ENCODE results near the gene CDX1.

CDX1 gene

DNA sequence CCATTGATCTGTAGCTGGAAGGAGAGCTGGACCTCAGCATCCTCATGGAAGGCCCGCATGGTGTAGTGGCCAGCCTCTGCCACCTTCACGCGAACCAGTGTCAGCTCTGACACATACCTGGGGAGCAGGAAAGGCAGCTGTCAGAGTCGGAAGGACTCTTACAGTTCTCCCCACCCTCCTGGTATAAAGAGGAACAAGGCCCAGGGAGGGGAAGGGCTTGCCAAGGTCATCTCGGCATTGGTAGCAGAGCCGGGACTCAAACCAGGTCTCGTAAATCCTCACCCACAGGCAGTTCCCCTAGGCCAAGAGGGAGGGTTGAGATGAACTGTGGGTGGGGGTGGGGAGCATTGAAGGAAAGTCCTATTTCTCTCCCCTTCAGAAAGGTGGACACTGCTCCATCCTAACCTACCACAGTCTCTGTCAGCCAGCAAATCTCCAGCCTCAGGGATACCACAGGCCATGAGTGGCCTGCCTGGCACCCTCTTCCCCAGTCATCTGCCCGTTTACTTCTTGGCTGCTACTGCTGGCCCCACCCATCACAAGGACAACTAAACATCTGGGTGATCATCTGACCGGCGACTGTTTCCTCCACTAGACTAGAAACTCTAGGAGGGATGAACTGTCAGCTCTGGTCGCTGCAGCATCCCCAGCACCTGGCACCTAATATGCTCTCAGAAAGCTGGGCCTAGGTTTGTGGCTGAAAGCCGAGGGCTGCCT is 34.4 kb upstream of the CDX1 start:
- DNase-seq, result no peak

DNA sequence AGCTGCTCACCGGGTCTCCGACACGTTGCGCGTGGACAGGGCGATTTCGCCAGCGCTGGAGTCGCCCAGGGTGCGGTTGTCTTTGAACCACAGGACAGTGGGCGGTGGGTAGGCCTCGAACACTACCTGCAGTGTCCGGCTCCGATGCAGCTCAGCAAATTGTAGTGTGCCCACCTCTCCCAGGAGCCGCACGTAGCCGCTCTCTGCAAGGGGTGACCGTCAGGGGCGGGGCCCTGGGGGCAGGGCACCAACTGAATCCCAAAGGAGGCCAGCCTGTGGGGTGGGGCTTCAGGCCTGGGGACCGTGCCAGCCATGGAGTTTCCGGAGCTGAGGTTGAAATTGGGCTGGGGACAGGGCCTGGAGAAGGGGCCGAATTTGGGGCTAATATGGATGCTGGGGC is 33.8 kb upstream of the CDX1 start:
- no peak for DNase-seq

- DNase-seq, result no peak
Measured at GRCh38 chr5:150133581-150134197, 32.9 kb upstream of the CDX1 start.

DNA sequence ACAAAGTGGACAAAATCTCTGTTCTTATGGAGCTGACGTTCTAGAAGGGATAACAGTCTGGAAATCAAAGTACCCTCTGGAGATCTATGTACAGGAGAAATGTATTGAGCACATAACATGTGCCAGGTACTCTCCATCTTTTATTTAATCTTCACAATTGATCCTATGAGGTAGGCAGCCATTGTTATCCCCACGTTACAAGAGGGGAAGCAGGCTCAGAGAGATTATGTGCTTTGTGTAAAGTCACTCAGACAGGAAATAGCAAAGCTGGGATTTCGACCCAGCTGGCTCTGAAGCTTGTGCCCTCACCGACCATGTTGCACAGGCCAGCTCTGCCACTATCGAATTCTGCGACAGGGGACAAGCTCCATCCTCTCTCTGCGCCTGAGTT is 32.4 kb upstream of the CDX1 start:
- no peak for DNase-seq

DNA sequence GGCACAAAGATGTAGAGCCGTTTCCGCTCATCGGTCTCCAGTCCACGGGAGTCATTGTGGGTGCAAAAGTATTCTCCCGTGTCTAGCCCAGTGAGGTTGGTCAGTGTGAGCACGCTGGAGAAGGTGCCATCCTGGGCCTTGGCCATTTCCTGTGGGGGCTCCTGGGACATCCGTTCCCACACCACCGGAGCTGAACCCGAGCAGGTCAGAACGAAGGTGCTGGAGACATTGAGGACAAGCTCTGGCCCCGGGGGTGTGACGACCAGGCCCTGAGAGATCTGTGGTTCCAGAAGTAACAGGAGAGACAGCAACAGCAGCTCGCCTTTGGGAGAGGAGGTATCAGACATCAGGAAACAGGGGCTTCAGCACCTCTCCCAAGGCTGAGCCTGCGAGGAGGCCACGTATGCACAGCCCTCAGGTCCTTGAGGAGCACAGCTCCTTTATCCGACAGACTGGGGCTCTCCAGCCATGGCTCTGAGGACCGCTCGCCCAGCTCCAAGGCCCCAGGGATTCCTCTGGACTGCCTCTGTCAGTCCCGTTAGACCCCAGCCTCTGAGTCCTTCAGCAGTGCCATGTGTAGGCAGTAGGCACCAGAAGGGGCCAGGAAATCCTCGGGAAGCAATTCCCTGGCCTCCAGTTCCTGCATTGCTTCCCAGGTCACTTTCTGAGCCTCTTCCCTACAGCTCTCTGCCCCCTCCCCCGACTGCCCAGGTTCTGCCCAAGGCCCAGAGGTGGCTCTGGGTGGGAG is 30.8 kb upstream of the CDX1 start:
- DNase-seq, result no peak

DNA sequence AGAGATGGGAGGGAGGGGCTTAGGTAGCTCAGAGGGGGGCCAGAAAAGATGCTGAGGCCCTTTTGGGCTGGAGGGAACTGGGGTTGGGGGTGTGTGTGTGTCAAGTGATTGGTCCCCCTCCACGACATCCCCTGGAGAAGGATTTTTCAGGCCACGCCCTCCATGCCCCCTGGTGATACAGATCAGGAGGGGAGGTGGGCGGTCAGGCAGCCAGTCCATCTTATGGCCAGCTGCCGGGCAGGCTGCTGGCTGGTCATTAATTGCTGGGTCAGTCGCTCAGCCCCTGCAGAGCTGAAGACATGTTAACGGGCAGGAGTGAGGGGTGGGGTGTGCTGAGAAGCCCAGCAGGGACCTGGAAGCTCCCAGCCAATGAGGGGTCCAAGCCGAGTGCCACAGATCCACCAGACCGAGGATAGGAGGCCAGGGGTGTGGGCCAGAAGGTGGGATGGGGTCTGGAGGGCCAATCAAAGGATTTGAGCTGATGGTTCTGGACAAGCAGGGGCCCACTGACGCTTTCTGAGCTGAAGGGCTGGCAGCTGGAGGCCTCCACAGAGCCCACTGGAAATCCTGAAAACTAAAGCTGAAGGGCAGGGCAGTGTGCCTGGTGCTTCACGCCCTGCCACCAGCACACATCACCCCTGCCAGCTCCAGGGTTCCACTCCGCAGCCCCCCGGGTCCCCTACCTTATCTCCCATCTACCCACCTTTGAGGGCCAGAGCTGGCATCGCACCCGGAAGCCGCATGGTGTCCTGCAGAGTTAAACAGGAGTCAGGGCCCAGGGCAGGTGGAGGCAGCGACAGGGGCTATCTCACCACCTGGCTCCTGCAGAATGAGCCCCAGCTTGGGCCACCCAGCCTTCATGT is 30.0 kb upstream of the CDX1 start:
- no peak for DNase-seq

DNA sequence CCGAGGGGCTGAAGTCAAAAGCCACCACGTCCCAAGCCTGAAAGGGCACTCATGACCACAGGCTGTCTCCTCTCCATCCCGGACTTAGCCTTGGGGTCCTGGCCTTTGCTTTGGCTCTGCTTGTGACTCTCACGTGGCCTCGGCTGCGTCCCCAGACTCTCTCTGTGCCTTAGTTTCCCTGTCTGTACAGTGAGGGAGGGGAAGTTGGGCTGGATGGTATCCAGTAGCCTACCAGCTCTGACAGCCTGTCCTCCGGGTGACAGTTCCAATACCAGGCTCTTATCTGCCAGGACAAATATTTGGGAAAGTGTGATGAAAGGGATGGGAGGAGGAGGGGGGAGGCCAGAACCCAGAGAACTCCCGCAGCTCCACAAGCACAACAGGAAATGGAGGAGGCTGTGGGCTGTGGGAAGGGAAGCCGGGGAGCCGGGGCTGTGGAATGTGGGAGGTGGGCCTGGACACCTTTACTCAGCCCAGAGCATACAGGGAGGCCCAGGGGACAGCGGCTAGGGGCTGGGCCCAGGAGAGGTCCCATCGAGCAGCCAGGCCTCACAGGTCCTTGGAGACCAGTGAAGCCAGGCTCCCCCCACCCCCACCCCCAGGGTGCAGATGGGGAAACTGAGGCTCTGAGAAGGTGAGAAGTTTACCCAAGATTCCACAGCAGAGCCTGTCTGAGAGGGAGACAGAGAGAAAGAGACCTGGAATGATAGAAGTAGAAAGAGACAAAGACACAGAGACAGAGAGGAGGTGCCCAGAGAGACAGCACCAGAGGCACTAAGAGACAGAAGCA is 29.2 kb upstream of the CDX1 start:
- DNase-seq, result no peak

GRCh38 chr5:150137997-150138396 is 28.6 kb upstream of the CDX1 start:
- DNase-seq, result no peak

DNA sequence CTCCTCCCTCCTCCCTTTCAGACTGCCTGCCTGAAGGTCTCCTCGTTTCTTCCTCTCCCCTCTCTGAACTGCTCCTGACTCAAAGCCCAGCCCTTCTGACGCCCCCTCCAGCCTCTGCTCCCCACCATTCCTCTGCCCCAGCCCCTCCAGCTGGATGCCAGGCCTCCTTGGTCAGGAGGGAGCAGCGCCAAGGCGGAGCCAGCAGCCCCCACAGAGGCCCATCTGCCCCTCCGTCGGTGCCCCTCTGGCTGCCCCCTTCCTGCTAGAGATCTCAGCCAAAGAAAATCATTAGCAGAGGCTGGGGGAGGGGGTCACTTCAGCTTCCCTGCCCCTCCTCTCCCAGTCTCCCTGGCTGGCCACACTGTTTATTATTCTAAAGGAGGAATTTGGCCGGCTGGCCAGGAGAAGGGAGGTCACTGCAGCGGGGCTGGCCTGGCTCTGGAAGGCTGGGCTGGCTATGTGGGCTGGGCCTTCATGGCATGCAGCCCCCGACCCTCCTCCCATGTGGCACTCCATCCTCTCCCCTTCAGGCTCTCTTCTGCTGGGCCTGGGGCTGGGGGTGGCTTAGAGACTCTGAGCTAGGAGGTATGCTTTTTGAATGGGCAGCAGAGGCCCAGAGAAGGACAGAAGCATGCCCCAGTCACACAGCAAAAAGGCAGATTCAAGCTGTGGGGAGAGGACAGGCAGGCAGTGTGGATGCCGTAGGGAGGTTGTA is 27.9 kb upstream of the CDX1 start:
- no peak for DNase-seq

DNA sequence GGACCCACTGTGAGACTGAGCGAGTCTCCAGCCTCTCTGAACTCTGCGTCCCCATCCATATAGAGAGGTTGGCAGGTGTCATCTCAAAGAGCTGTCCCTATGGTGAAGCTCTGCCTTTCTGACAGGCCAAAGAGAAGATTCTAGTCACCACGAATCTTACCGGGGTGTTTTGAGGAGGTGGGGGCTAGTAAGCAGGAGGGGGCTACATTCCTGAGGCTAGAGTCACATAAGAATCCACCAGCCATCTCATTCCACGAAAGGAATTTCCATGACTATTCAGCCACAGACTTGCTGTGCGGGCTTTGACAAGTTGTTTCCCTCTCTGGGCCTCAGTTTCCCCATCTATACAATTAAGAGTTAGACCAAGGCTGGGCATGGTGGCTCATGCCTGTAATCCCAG is 27.2 kb upstream of the CDX1 start:
- no peak for DNase-seq

GRCh38 chr5:150140830-150141229 is 25.7 kb upstream of the CDX1 start:
- DNase-seq, result no peak

- DNase-seq, result no peak
Measured at GRCh38 chr5:150141544-150142184, 24.9 kb upstream of the CDX1 start.

DNA sequence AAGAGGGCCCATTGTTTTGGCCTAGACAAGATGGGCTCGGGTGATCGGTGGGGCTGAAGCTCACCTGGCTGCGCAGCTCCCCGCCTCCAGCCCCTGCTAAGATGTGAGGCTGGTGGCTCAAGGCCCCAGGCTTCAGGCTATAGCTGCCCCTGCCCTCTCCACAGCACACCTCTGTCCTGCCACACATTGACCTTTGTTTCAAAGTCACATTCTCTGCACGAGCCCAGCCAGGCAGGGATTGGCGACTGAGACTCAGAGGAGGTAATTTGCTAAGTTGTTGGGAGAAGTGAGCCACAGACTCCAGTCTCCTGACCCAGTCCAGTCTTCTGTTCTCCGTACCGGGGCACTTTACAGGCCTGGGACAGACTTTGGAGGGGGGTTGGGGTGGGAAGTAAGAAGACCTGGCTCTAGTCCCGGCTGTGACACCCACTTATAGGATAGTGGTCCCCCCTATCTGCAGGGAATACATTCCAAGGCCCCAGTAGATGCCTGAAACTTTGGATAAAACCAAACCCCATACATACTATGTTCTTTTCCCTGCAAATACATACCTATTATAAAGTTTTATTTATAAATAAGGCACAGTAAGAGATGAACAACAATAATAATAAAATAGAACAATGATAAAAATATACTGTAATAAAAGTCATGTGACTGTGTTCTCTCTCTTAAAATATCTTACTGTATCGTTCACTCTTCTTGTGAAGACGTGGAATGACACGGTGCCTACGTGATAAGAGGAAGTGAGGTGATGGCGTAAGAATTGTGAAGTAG is 24.2 kb upstream of the CDX1 start:
- peak; percentile 31 for DNase-seq

- no peak for DNase-seq
Measured at GRCh38 chr5:150142959-150143349, 23.6 kb upstream of the CDX1 start.

DNA sequence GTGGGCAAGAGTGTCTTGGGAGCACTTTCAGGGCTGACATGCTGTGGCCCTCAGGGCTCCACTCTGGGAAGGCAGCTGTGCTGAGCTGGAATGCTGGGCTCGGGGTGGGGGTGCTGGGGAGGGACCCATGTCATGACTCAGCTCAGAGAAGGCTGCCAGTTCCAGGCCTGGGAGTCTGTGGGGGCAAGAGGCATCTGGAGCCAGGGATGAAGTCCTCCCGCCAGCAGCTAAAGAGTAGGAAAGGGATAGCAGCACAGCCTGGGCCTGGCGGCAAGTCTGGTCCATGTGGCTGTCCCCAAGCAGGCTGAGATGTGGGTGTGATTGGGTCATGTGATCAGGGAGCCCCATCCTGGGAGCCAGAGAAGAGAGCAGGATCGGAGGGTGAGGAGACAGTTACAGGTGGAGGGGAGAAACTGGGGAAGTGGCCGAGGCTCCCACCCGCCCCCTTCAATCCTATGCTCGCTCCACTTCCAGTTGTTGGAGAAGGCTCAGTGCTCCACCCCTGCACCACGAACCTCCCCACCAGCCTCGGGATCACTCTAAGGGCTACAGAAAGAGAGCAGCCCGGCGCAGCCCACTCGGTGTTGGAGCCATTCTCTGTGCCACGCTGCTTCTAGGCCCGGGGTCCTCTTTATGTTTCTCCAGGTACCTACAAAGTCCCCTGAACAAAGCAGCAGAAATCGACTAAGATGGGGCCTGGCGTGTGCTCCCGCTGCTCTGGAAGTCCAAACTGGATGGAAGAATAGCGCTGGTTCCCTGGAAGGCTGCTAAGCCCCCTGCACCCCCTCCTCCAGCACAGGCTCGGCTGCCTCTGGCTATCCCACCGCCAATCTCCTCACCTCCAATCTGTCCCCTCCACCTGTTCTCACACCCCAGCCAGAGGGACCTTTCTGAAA is 23.0 kb upstream of the CDX1 start:
- no peak for DNase-seq

DNA sequence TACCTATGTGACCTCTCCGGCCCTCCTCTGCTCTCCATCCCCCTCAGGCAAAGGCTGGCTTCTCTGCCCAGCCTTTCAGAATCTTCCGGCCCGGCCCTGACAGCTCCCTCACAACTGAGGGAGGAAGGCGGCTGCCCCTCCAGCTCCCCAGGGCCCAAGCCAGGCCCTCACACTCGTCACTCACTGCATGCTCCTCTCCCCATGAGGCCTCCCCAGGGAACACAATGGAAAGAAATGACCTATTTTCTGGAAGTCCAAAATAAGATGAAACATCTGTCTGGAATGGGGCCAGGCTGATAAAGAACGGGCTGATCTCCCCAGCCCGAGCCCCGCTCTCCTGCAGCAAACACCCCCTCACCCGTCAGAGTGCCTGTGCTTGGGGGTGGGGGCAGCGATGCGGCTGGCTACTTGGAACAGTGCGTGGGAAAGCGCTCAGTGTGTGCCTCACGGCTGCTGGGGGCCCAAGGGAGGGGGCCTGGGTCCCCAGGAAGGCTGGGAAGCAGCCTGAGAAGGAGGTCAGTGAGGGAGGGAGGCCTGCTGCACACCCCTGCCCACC is 22.3 kb upstream of the CDX1 start:
- DNase-seq, result no peak

DNA sequence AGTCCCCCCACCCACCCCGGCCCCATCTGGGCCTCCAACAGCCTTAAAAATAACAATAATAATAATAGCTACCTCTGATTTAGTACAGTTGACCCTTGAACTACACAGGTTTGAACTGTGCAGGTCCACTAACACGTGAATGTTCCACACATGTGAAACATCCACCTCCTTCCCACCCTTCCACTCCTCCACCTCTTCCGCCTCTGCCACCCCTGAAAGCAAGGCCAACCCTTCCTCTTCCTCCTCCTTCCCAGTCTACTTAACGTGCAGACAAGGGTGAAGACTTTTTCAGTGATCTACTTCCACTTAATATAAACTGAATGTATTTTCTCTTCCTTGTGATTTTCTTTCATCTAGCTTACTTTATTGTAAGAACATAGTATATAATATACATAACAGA is 21.7 kb upstream of the CDX1 start:
- no peak for DNase-seq

GRCh38 chr5:150146235-150146634 is 20.3 kb upstream of the CDX1 start:
- no peak for DNase-seq
